Right lobe of liver (tissue), 6 donors: Measurements from ENCODE around the gene SLC45A1. TPM values are rescaled to one million over a fixed set of nuclear protein-coding genes. Genes with fewer than 3 reads are reported as not detected.

Experiments
- ATAC-seq, 4 donors: fragments of 200-7000 bp; cut with Tn5 transposase; one replicate each; pipeline ENCODE4 v1.9.1; 2020; ENCODE audit warnings: mild to moderate bottlenecking in 4 of 4, moderate library complexity in 4 of 4
- DNase-seq, 3 donors: peaks; one replicate each; pipeline ENCODE4 v3.0.0-alpha.2; 2020
- H3K27ac ChIP-seq, 3 donors: fragments of 200-600 bp; one replicate each; pipeline ENCODE4 v1.8.0; 2022
- H3K27me3 ChIP-seq, 2 donors: fragments of 200-600 bp; one replicate each; pipeline ENCODE4 v1.8.0; 2022
- H3K36me3 ChIP-seq, 4 donors: fragments of 200-600 bp; sonication (generic) in 1 of 4; one replicate each; pipeline versions ENCODE4 v1.5.1 to v1.8.0; 2017 to 2022; ENCODE audit warnings: control low read depth in 1 of 4
- H3K4me1 ChIP-seq, 4 donors: fragments of 200-600 bp; sonication (generic) in 1 of 4; one replicate each; pipeline versions ENCODE4 v1.5.1 to v1.8.0; 2017 to 2022; ENCODE audit warnings: control low read depth in 1 of 4
- H3K4me3 ChIP-seq, 3 donors: fragments of 200-600 bp; one replicate each; pipeline ENCODE4 v1.8.0; 2022
- H3K9me3 ChIP-seq, 4 donors: fragments of 200-600 bp; sonication (generic) in 1 of 4; one replicate each; pipeline versions ENCODE4 v1.5.1 to v1.8.0; 2017 to 2022; ENCODE audit warnings: control low read depth in 1 of 4
- CTCF ChIP-seq, 4 donors: fragments of 200-600 bp in 3 of 4; fragments of 450-650 bp in 1 of 4; IDR thresholded peaks; one replicate each; pipeline versions ENCODE4 v1.5.1 to v1.8.0; 2016 to 2022; ENCODE audit warnings: antibody characterized with exemption in 4 of 4, mild to moderate bottlenecking in 2 of 4
- POLR2A ChIP-seq: fragments of 450-650 bp; IDR thresholded peaks from one replicate; pipeline ENCODE4 v1.6.1; 2017; ENCODE audit warnings: antibody characterized with exemption, mild to moderate bottlenecking
- WGBS: methylation state at CpG from one replicate; pipeline ENCODE4 v1.1.6; 2018; ENCODE audit warnings: low coverage, low lambda C conversion rate; ENCODE audit not compliant: insufficient coverage; ENCODE audit errors: missing lambda C conversion rate; 5-methylcytosine and 5-hydroxymethylcytosine counted together
- intact Hi-C, 2 donors: fragments of 100-400 bp; cut with DNase I; formaldehyde crosslinking; loops; one replicate each; pipeline versions ENCODE4 v1.11.2 to v1.14.1; 2022
- total RNA-seq, 6 experiments: library from RNA; depleted of rRNA in 2 of 6; stranded (reverse); fragments of >200 nt in 2 of 6; fragmentation: NEBNext Ultra II Directional in 3 of 6; extraction: Animal tissue kit (Norgen Biotek cat#: 25700) in 3 of 6; gene quantifications; one replicate each; pipeline versions ENCODE4 v1.1.0 to v1.2.4, GENCODE V29; 2016 to 2023
- donor health status: DM: no; HTN: yes; CAD: no.
- donor health status: DM: no; HTN: no; CAD: no.
- donor health status: DM: no; HTN: no; CAD: no.
- donor health status: DM: no; HTN: yes; CAD: no.
- donor health status: DM: no; HTN: yes; CAD: no.

Gene SLC45A1
- total RNA-seq, 6 experiments from 2014 or later: 0.13 to 0.53 (median 0.25) TPM; not detected in 1

DNA sequence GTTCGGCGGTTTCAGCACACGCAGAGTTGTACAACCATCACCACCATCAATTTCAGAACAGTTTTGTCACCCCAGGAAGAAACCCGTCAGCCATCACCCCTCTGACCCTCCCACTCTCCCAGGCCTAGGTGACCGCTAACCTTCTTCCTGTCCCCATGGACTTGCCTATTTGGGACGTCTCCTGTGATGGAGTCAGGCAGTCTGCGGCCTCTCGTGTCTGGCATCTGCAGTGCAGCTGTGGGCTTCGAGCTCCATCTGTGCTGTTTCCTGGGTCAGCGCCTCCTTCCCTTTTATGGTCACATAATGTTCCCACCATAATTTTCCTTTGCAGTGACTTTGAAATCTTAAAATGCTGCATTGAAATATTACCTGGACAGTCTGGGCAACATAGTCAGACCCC is 24.4 kb downstream of the SLC45A1 start:
- DNase-seq (no peak), ATAC-seq (no peak)
- TF ChIP-seq POLR2A (no peak), CTCF (IDR thresholded peaks at IDR 0.05) (no peak)
- Histone ChIP-seq H3K27me3 (no peaks in the 10 kb centered on the region), H3K27ac (no peak overlapping the region), H3K4me3 (no peak overlapping the region), H3K36me3 (no peaks in the 10 kb centered on the region), H3K9me3 (no peaks in the 10 kb centered on the region), H3K4me1 (no peaks in the 10 kb centered on the region)
- WGBS: 78% methylated on average over 3 of the region's 10 CpGs
- intact Hi-C loops: loop anchor here in 1 of 2 donors (10.0 kb wide), 1 partner anchor 368 kb away; no protein-coding TSS in a partner anchor

DNA sequence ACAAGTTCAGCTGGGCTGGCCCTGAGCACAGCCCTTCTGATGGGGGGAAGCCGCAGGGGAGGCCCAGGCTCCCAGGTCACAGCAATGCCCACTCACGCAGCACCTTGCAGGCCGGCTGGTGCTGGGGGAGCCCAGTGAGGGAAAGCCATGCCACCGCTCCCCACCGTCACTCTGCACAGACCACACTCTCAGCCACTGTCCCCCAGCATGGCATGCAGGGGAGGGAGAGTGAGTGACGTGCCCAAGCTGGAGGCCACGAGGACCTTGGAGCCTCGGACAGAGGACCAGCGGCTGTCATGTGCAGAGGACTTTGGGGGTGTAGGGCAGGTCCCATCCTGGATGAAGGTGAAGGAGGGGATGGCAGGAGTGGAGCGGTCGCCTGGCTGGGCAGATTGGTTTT is 25.1 kb downstream of the SLC45A1 start:
- ATAC-seq (peak in 1 of 4 donors; percentile 7), DNase-seq (no peak)
- Histone ChIP-seq H3K4me1 (no peaks in the 10 kb centered on the region), H3K4me3 (no peak overlapping the region), H3K27ac (no peak overlapping the region), H3K9me3 (no peaks in the 10 kb centered on the region), H3K36me3 (no peaks in the 10 kb centered on the region), H3K27me3 (no peaks in the 10 kb centered on the region)
- intact Hi-C loops: loop anchor here in 1 of 2 donors (10.0 kb wide), 1 partner anchor 368 kb away; no protein-coding TSS in a partner anchor
- TF ChIP-seq POLR2A (no peak), CTCF (IDR thresholded peaks at IDR 0.05) (no peak)
- 38% methylated on average over 2 of the region's 11 CpGs for WGBS

GRCh38 chr1:8343464-8344001 is 25.6 kb downstream of the SLC45A1 start:
- 78% methylated on average over 4 of the region's 32 CpGs for WGBS
- no peaks in the 10 kb centered on the region for H3K36me3 ChIP-seq
- no peaks in the 10 kb centered on the region for H3K9me3 ChIP-seq
- no peaks in the 10 kb centered on the region for H3K27me3 ChIP-seq
- ATAC-seq: peak; percentile 30 to 57 (median 54)
- H3K27ac ChIP-seq: no peak overlapping the region
- peak in 1 of 3 donors; percentile 65 for DNase-seq
- H3K4me3 ChIP-seq: no peak overlapping the region
- TF ChIP-seq CTCF (IDR thresholded peaks at IDR 0.05) (no peak), POLR2A (no peak)
- H3K4me1 ChIP-seq: no peaks in the 10 kb centered on the region
- intact Hi-C loops: loop anchor here in 1 of 2 donors (10.0 kb wide), 1 partner anchor 369 kb away; no protein-coding TSS in a partner anchor

GRCh38 chr1:8344893-8345507 is 27.1 kb downstream of the SLC45A1 start:
- Histone ChIP-seq H3K36me3 (no peaks in the 10 kb centered on the region), H3K9me3 (no peaks in the 10 kb centered on the region), H3K27ac (no peak overlapping the region), H3K4me1 (no peaks in the 10 kb centered on the region), H3K27me3 (no peaks in the 10 kb centered on the region), H3K4me3 (no peak overlapping the region)
- no peak for ATAC-seq
- intact Hi-C loops: loop anchor here (5.0 to 10.0 kb wide), 2 partner anchors 363 to 370 kb away; no protein-coding TSS in a partner anchor
- DNase-seq: no peak
- TF ChIP-seq POLR2A: no peak
- no peak for TF ChIP-seq CTCF (IDR thresholded peaks at IDR 0.05)
- 81% methylated on average over 9 of the region's 10 CpGs for WGBS
